HepG2 (cell line): ENCODE results near the gene SOAT1. TPM values are rescaled to one million over a fixed set of nuclear protein-coding genes. Genes with fewer than 3 reads are reported as not detected.

Experiments used
- ATM ChIP-seq: fragments of 450-650 bp; IDR thresholded peaks from 2 replicates; pipeline ENCODE4 v1.7.1; 2017; ENCODE audit warnings: mild to moderate bottlenecking, borderline replicate concordance
- CEBPZ ChIP-seq: IDR thresholded peaks from 2 replicates; pipeline ENCODE4 v1.6.1; 2012; ENCODE audit warnings: low read length, improper control_type of control experiment
- CENPBD1 ChIP-seq: sonication (generic); formaldehyde crosslinking; IDR thresholded peaks from 2 replicates; pipeline ENCODE4 v1.8.0; 2022; ENCODE audit warnings: missing genetic modification reagents, low read depth, mild to moderate bottlenecking, borderline replicate concordance
- EHMT2 ChIP-seq: fragments of 200-600 bp; sonication (generic); IDR thresholded peaks from 2 replicates; pipeline ENCODE4 v1.7.0; 2017; ENCODE audit warnings: antibody characterized with exemption, low read depth, low read length, borderline replicate concordance
- FIP1L1 ChIP-seq: fragments of 200-400 bp; formaldehyde crosslinking; IDR thresholded peaks from 2 replicates; pipeline ENCODE4 v1.6.1; 2018; ENCODE audit warnings: low read depth, mild to moderate bottlenecking, low read length, moderate library complexity, borderline replicate concordance; ENCODE audit not compliant: insufficient read depth
- FOXA3 ChIP-seq: IDR thresholded peaks from 2 replicates; pipeline ENCODE4 v1.6.1; 2016; ENCODE audit warnings: missing genetic modification reagents, missing compliant biosample characterization
- GABPB1 ChIP-seq: IDR thresholded peaks from 2 replicates; pipeline ENCODE4 v1.6.1; 2016; ENCODE audit warnings: mild to moderate bottlenecking, missing genetic modification reagents, moderate library complexity, missing compliant biosample characterization
- KDM1A ChIP-seq: IDR thresholded peaks from 2 replicates; pipeline ENCODE4 v1.6.1; 2016; ENCODE audit warnings: missing compliant biosample characterization
- KLF13 ChIP-seq: sonication (generic); formaldehyde crosslinking; IDR thresholded peaks from 2 replicates; pipeline ENCODE4 v1.4.0; 2020; ENCODE audit warnings: mild to moderate bottlenecking, missing genetic modification reagents
- NFIC ChIP-seq: IDR thresholded peaks from 2 replicates; pipeline ENCODE4 v1.6.1; 2012; ENCODE audit warnings: mild to moderate bottlenecking, low read length, inconsistent platforms
- REPIN1 ChIP-seq: sonication (generic); formaldehyde crosslinking; IDR thresholded peaks from 2 replicates; pipeline ENCODE4 v1.8.0; 2022; ENCODE audit warnings: missing genetic modification reagents, low read depth, mild to moderate bottlenecking, borderline replicate concordance
- SRSF9 ChIP-seq: fragments of 200-400 bp; formaldehyde crosslinking; IDR thresholded peaks from 2 replicates; pipeline ENCODE4 v1.6.1; 2018; ENCODE audit warnings: borderline replicate concordance, mild to moderate bottlenecking, low read depth, low read length; ENCODE audit not compliant: insufficient read depth, poor library complexity, severe bottlenecking
- ZBTB37 ChIP-seq: sonication (generic); formaldehyde crosslinking; IDR thresholded peaks from 2 replicates; pipeline ENCODE4 v1.4.0; 2020; ENCODE audit warnings: mild to moderate bottlenecking, missing genetic modification reagents
- ZFX ChIP-seq: sonication (generic); formaldehyde crosslinking; IDR thresholded peaks from 2 replicates; pipeline ENCODE4 v1.4.0; 2020; ENCODE audit warnings: mild to moderate bottlenecking, low read depth, missing genetic modification reagents, moderate library complexity
- ZNF124 ChIP-seq: sonication (generic); formaldehyde crosslinking; IDR thresholded peaks from 2 replicates; pipeline ENCODE4 v1.4.0; 2020; ENCODE audit warnings: missing genetic modification reagents
- ZNF263 ChIP-seq: sonication (generic); formaldehyde crosslinking; IDR thresholded peaks from 2 replicates; pipeline ENCODE4 v1.4.0; 2020; ENCODE audit warnings: missing genetic modification reagents
- ZNF282 ChIP-seq: fragments of 450-650 bp; IDR thresholded peaks from 2 replicates; pipeline ENCODE4 v1.6.1; 2018; ENCODE audit not compliant: partially characterized antibody
- ZNF292 ChIP-seq: sonication (generic); formaldehyde crosslinking; IDR thresholded peaks from 2 replicates; pipeline ENCODE4 v1.8.1; 2022; ENCODE audit warnings: mild to moderate bottlenecking, low read depth, missing genetic modification reagents, borderline replicate concordance
- ZNF652 ChIP-seq: IDR thresholded peaks from 2 replicates; pipeline ENCODE4 v1.6.1; 2016; ENCODE audit warnings: low read depth, borderline replicate concordance
- ZNF687 ChIP-seq: sonication (generic); formaldehyde crosslinking; IDR thresholded peaks from 2 replicates; pipeline ENCODE4 v1.5.1; 2020; ENCODE audit warnings: mild to moderate bottlenecking, missing genetic modification reagents, moderate library complexity
- ZSCAN29 ChIP-seq: sonication (generic); formaldehyde crosslinking; conservative IDR thresholded peaks from 2 replicates; pipeline ENCODE4 v1.4.0; 2020; ENCODE audit warnings: mild to moderate bottlenecking, missing genetic modification reagents
- polyA plus RNA-seq, 8 experiments: library from polyadenylated mRNA; depleted of rRNA in 3 of 8; stranded (reverse) in 7 of 8; unstranded in 1 of 8; fragments of >200 nt; fragmentation: Illumina TruSeq in 4 of 8; extraction: Trizol in 4 of 8; gene quantifications; 2 replicates each; pipeline versions ENCODE4 v1.2.1 to v1.2.3, GENCODE V29; 2011 to 2016; ENCODE audit warnings: low read depth in 4 of 8, missing spikeins in 1 of 8, mixed read lengths in 1 of 8; ENCODE audit not compliant: insufficient read depth in 1 of 8
- total RNA-seq, 5 experiments: library from RNA; depleted of rRNA; stranded (reverse); fragments of >200 nt; fragmentation: Illumina TruSeq; extraction: Trizol; gene quantifications; 2 replicates each; pipeline ENCODE4 v1.2.3, GENCODE V29; 2016; ENCODE audit warnings: low read depth in 1 of 5

SOAT1 gene
- total and polyA plus RNA-seq, 2 of the 13 experiments (the other 11 are each of a cell fraction or from before 2014, with no cell fraction given) = 22.3 to 52.0 TPM

- TF ChIP-seq KDM1A (CRISPR knock-in tag) (no peak), REPIN1 (CRISPR knock-in tag) (no peak), FIP1L1 (no peak), ZFX (0 out of 2 replicates have a peak, but pooled peaks have one; percentile 2), ZNF263 (CRISPR knock-in tag) (no peak), ZBTB37 (no peak), CEBPZ (no peak), ZNF652 (CRISPR knock-in tag) (no peak), SRSF9 (no peak), EHMT2 (no peak), ZNF687 (peak; percentile 57), ATM (no peak), FOXA3 (no peak), ZNF282 (no peak), CENPBD1 (no peak), GABPB1 (peak; percentile 56; the same call in 1 of the 2 replicates), ZNF124 (CRISPR knock-in tag) (no peak), ZSCAN29 (no peak), NFIC (no peak), KLF13 (CRISPR knock-in tag) (no peak), ZNF292 (0 out of 2 replicates have a peak, but pooled peaks have one; percentile 35)
Observed at GRCh38 chr1:179366093-179366800, 72.7 kb downstream of the SOAT1 start (continued).
